Dermis microvascular lymphatic vessel endothelial cell (primary cell): ENCODE data around the gene SLC38A5. TPM values are rescaled to one million over a fixed set of nuclear protein-coding genes. Genes with fewer than 3 reads are reported as not detected.
A peak's percentile ranks its signal among the peaks of the same experiment; 100 is the strongest.
"Not testable (repeated sequence)": the region's sequence is repeated elsewhere in the genome, so short reads cannot be mapped to it uniquely, and the experiment has no call there.

ENCODE experiments used
- DNase-seq, 2 donors: peaks; one replicate each; pipeline versions ENCODE4 v3.0.0 to v3.0.0-alpha.2; 2010; ENCODE audit warnings: low read depth in 2 of 2
- total RNA-seq: library from RNA; depleted of rRNA; stranded (reverse); fragments of >200 nt; gene quantifications from 2 replicates; pipeline ENCODE4 v1.2.1, GENCODE V29; 2014

Gene SLC38A5
- 6.4 and 25.2 TPM in 2 replicates for total RNA-seq

DNA sequence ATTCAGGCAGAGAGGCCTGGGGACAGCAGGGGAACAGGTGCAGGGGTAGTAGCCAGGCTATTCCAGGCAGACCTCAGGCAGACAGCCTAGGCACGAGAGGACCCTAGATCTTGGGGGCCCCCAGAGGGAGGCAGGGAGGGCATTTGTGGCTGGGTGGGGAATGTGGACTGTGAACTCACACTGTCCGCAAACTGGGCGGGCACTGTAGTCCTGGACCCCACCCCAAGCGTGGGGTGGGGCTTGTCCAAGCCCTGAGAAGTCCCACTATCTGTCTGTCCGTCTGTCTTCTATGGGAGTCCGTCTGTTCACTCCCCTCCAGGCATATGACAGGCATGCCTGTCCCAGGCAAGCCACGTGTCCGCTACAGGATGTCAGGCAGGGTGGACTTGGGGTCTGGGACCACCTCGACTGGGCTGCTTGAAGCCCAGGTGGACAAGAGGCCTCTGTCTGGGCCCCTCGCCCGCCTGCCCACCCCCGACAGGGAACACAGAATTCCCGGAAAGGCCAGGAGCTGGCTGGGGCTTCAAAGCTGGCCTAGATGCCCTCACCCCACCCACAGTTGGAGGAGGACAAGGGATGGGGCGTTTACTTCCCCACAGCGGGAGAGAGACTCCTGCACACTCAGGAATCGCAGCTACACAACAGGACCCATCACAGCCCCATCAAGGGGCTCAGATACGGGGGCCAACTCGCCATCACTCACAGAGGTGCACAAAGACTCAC lies at the start of gene SLC38A5:
Gene SLC38A5, minus strand, starts transcription at position 151 of the 723 bp plus-strand sequence. CDS start 2,336 bp downstream, outside the sequence.
- no peak for DNase-seq

- not testable (repeated sequence) for DNase-seq
Observed at GRCh38 chrX:48519481-48519880, 49.4 kb upstream of the SLC38A5 start.

DNA sequence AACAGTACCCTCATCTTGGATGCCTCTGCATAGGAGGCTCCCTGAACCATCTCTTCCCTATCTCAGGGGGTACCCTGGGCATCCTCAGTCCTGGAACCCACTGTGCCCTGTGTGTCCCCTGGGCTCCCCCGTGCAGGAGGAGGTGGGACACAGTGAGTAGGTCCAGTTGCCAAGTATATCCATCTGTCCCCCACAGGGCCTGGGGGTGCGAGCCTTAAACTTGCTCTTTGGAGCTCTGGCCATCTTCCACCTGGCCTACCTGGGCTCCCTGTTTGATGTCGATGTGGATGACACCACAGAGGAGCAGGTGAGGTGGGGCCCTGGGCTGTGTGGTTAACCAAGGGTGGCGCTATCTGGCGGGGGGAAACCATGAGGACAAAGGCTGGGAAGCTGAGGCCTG lies 46.9 kb upstream of the SLC38A5 start:
- DNase-seq, result no peak

DNA sequence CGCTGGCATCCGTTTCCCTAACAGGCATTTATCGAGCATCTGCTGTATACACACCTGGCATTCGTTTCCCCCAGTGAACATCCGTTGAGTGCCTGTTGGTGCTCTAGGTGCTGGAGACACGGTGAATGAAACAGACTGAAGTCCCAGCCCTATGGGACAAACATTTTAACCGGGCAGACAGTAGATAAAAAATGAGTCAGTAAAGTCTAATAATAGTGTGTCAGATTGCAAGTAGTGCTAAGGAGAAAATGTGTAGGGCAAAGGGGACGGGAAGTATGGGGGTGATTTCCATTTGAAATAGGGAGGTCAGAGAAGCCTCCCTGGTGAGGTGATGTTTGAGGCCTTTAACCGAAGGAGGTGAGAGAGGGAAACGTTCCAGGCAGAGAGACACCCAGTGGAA lies 46.2 kb upstream of the SLC38A5 start:
- DNase-seq, result no peak

GRCh38 chrX:48515842-48516241 lies 45.8 kb upstream of the SLC38A5 start:
- no peak for DNase-seq

- DNase-seq, result no peak
Observed at GRCh38 chrX:48514868-48515460, 44.9 kb upstream of the SLC38A5 start.

DNA sequence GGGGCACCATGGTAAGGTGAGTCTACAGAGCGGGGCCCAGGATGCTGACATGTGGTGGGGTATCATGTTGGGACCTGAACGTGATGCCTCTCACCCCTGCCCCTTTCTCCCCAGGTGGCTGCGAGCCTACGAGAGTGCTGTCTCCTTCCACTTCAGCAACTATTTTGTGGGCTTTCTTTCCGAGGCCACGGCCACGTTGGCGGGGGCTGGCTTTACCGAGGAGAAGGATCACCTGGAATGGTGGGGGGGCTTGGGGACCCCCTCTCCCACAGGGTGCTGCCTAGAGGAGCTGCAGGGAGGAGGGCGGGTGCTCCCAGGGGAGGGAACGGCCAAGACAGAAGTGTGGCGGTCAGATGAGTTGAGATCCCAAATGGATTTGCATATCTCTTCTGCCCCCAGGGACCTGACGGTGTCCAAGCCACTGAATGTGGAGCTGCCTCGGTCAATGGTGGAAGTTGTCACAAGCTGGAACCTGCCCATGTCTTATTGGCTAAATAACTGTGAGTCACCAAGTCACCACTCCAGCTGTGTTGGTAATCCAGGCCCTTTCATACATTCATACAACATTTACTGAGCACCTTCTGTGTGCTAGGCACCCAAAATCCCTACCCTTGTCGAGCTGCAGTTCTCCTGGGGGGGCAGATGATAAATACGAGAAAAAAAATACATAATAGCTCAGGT lies 44.2 kb upstream of the SLC38A5 start:
- no peak for DNase-seq

GRCh38 chrX:48513670-48514069 lies 43.6 kb upstream of the SLC38A5 start:
- no peak for DNase-seq

DNA sequence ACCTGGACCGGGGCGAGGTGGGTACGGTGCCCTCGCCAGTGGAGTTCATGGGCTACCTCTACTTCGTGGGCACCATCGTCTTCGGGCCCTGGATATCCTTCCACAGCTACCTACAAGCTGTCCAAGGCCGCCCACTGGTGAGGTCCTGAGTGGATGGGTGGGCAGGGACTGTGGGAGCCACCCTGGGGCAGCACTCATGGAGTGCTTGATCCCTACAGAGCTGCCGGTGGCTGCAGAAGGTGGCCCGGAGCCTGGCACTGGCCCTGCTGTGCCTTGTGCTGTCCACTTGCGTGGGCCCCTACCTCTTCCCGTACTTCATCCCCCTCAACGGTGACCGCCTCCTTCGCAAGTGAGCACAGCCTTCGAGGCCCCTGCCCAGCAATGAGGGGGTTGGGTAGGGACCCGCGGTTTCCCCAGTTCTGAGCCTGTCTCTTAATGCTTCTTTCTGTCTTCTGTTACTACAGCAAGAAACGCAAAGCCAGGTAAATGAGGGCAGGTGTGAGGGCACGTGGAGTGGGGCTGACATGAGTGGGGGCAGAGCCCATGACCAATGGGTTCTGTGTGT lies 42.4 kb upstream of the SLC38A5 start:
- DNase-seq, result no peak

DNA sequence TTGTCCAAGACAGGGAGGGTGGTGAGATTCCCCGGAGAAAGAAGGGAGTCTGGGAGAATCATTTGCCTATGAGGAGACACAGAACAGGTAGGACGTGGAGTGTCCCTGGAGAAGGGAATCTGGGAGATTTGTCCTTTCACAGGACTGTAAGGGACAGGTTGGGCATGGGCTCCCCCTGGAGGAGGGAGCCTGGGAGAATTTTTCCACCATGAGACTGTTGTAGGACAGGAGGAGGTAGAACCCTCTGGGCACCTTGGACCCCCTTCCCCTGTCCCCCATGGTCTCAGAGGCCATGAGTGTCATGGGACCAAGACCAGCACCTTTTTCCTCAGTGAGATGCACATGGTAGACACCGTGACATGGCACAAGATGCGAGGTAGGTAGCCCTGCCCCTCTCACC lies 41.5 kb upstream of the SLC38A5 start:
- peak in 1 of 2 donors; percentile 33 for DNase-seq

GRCh38 chrX:48509619-48510018 lies 39.6 kb upstream of the SLC38A5 start:
- no peak for DNase-seq

- no peak for DNase-seq
Observed at GRCh38 chrX:48509245-48509590, 39.2 kb upstream of the SLC38A5 start.

DNA sequence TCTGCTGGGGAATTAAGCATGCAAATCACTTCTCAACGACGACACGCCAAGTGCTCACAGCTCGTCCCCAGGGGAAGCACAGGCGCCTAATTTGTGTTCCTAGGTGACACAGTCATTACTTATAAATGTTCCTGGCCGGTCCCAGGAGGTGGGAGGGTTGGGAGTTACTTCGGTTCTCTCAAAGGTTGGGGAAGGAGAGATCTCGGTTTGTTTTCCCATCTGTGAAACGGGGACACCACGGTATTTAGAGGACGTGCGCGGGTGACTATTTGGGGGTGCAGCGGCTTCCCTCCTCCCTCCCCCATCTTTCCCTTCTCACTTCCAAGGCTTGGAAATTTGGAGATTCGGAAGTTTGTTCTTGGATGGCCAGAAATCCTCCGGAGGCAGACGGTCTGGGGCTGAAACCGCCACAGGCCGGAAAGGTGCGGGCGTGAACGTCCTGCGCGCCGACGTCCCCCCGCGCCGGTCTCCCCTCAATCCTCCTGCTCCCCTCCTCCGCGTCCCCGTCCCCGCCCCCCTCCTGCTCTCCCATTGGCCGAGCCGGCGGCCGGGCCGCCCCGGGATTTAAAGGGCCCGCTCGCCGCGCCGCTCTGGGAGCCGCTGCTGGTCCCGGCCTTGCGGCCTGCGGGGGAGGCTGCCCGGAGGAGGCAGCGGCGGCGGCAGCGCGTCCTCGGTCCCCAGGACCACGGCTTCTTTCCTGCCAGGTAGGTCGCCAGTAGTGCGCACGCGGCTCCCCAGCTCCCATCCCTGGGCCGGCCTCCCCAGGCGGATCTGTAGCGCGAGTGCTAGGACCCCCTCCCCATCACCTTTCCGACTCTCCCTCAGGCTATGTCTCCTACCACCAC lies 38.6 kb upstream of the SLC38A5 start, which contains the start of gene PORCN:
Gene PORCN, plus strand, starts transcription at position 593 of the 845 bp plus-strand sequence. CDS start 829 bp downstream, outside the sequence.
- peak in 1 of 2 donors; percentile 73 for DNase-seq

GRCh38 chrX:48507246-48507645 lies 37.2 kb upstream of the SLC38A5 start:
- no peak for DNase-seq

DNA sequence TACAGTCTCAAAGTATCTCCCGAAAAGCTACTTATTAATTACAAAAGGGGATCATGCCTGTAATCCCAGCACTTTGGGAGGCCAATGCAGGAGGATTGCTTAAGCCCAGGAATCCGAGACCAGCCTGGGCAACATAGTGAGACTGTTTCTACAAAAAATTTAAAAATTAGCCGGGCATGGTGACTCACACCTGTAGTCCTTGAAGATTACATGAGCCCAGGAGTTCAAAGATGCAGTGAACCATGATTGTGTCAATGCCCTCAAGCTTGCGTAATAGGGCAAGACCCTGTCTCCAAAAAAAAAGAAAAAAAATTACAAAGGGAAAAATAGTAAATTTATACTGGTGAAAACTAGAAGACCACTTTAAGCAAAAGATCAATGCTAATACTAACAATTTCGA lies 35.4 kb upstream of the SLC38A5 start:
- no peak for DNase-seq

DNA sequence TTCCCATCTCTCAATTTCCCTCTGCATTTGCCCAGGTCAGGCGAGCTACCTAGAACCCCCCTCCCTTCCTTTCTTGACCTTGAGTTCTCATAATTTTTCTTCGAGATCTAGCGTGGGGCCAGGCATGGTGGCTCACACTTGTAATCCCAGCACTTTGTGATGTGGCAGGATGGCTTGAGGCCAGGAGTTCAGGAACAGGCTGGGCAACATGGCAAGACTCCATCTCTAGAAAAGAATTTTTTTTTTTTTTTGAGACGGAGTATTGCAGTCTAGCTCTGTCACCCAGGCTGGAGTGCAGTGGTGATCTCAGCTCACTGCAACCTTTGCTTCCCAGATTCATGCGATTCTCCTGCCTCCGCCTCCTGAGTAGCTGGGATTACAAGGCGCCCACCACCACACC lies 34.2 kb upstream of the SLC38A5 start:
- no peak for DNase-seq

DNA sequence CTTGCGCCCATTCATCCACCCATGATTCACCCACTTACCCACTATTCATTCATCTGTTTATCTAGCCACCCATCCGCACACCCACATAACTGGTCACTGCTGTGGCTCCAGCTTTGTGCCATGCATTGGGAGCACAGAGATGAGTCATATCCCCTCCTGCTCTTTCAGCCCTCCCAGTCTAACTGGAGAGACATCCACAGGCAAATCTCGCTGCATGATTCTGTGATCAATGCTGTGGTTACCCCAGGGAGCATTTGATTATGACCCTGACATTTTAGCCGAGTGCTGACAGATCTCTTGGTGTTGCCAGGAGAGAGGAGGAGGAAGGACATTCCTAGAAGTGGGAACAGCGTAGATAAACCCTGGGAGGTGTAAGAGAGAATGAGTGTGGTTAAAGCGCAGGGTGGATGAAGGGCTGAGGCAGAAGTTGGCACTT lies 28.3 kb upstream of the SLC38A5 start:
- peak in 1 of 2 donors; percentile 64 for DNase-seq

DNA sequence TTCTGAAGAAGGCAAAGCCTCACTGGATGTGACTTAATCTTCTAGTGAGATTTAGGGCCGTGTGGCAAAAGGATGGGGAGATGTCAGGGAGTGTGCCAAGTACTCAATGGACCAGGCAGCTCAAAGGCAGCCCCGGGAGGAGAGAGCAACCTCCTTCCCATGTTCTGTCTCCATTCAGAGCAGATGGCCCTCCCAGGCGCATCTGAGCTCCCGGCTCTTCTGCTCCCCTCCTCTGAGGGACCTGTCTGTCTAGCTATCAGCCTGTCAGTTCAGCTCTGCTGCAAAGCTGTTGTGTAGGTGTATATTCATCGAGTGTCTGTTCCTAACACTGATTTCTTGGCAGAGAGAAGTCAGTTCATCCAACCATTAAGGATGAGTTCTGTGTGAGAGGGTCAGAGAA lies 27.8 kb upstream of the SLC38A5 start:
- no peak for DNase-seq

- no peak for DNase-seq
Observed at GRCh38 chrX:48496660-48497059, 26.6 kb upstream of the SLC38A5 start.

DNA sequence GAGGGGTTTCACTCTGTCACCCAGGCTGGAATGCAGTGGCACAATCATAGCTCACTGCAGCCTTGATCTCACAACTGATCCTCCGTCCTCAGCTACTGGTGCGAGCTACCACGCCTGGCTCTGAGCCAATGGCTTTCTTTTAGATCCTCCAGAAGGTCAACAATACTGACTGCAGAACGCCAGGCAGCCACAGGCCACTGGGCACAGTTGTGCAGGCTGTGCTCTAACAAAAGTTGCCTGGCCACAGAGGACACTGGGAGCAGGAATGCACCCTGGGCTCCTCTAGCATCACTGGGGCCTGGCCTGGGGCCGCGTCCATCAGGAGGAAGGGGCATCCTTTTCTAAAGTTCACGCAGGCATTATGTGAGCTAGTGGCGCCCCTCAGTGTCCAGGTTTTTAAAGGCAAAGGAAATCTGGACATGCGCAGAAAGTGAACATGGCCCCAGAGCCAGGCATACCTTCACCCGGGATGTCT lies 23.9 kb upstream of the SLC38A5 start:
- DNase-seq, result peak in 1 of 2 donors; percentile 39

DNA sequence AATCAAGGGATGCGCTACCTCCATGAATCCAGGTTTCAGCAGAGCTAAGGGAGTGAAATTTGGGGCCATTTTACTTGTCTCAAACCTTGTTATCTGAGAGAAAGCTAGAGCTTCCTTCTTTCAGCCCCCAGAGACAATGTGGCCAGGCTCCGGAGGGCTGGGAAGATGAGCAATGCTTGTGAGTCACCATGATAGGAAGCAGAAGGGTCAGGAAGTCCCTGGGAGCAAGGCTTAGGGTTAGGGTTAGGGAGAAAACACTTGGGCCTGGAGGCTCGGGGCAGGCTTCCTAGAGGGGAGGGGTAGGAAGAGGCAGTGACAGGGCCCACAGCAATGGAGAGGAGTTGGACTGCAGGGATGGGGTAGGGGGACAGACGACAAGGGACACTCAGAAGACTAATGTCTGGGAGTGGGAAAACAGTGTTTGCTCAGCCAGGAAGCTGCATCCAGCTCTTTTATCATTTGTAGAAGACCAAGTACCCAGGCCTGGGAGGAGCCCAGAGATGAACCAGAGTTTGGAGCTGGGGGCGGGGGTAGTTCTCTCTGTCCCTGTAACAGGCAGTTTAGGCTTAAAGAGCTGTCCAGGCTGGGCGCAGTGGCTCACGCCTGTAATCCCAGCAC lies 22.3 kb upstream of the SLC38A5 start:
- peak in 1 of 2 donors; percentile 20 for DNase-seq
